Coronary artery (tissue), 2 donors: ENCODE results near the gene AMN1.
"Not testable (repeated sequence)": the region's sequence is repeated elsewhere in the genome, so short reads cannot be mapped to it uniquely, and the experiment has no call there.

Source experiments
- DNase-seq: peaks from one replicate; pipeline ENCODE4 v3.0.0-alpha.2; 2017; ENCODE audit warnings: low spot score
- H3K27ac ChIP-seq, 2 donors: fragments of 200-600 bp; sonication (generic); one replicate each; pipeline ENCODE4 v1.5.1; 2016 to 2019
- H3K4me3 ChIP-seq: fragments of 200-600 bp; sonication (generic); 2 replicates; pipeline ENCODE4 v1.5.1; 2016; ENCODE audit warnings: mild to moderate bottlenecking, moderate library complexity
- TF ChIP-seq, protein P1 (sequence below): fragments of 200-600 bp; sonication (generic); IDR thresholded peaks from one replicate; pipeline ENCODE4 v1.5.1; 2019; ENCODE audit warnings: antibody characterized with exemption

AMN1 gene

DNA sequence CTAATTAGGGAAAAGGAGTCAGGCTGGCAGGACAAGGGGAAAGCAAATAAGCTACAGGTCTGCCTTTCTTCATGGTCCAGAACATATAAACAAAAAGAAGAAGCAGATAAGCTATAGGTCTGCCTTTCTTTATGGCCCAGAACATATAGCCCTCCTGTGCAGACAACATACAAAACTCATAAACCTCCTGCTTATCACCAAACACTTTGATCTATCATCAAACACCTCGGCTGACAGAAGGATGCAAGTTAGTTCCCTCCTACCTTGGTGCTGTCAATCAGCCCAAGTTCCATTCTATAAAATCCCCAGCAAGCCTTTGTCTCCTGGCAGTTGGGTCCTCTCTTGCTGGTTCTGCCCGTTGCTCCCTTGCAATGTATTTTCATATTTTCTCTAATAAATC lies 23.2 kb downstream of the AMN1 start:
- TF ChIP-seq, protein P1, sequence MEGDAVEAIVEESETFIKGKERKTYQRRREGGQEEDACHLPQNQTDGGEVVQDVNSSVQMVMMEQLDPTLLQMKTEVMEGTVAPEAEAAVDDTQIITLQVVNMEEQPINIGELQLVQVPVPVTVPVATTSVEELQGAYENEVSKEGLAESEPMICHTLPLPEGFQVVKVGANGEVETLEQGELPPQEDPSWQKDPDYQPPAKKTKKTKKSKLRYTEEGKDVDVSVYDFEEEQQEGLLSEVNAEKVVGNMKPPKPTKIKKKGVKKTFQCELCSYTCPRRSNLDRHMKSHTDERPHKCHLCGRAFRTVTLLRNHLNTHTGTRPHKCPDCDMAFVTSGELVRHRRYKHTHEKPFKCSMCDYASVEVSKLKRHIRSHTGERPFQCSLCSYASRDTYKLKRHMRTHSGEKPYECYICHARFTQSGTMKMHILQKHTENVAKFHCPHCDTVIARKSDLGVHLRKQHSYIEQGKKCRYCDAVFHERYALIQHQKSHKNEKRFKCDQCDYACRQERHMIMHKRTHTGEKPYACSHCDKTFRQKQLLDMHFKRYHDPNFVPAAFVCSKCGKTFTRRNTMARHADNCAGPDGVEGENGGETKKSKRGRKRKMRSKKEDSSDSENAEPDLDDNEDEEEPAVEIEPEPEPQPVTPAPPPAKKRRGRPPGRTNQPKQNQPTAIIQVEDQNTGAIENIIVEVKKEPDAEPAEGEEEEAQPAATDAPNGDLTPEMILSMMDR = no peak
- H3K4me3 ChIP-seq = no peak overlapping the region
- no peak overlapping the region for H3K27ac ChIP-seq
- DNase-seq = no peak

DNA sequence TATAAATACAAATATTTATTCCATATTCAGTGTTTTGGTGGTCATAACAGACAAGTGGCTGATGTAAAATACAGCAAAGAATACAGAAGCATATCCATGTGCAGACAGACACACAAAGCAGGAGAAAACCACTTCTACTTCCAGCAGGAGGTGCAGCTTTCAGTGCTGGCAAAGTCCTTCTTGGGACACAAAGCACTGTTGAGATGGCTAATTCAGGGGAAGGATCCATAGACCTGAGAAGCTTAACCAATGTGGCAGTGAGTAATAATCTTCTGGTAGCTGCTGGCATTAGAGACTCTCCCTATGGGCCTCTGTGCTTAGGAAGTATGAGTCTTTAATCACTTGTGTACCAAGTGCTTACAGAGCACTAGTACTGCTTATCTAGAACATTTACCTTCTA lies 26.8 kb downstream of the AMN1 start:
- DNase-seq = no peak
- Histone ChIP-seq H3K4me3 (no peak overlapping the region), H3K27ac (no peak overlapping the region)
- TF ChIP-seq, protein P1 = no peak

DNA sequence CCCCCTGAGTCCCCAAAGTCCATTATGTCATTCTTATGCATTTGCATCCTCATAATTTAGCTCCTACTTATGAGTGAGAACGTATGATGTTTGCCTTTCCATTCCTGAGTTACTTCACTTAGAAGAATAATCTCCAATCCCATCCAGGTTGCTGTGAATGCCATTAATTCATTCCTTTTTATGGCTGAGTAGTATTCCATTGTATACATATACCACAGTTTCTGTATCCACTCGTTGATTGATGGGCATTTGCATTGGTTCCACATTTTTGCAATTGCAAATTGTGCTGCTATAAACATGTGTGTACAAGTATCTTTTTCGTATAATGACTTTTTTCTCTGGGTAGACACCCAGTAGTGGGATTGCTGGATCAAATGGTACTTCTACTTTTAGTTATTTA lies 38.9 kb downstream of the AMN1 start:
- not testable (repeated sequence) for DNase-seq, H3K4me3 ChIP-seq, H3K27ac ChIP-seq

DNA sequence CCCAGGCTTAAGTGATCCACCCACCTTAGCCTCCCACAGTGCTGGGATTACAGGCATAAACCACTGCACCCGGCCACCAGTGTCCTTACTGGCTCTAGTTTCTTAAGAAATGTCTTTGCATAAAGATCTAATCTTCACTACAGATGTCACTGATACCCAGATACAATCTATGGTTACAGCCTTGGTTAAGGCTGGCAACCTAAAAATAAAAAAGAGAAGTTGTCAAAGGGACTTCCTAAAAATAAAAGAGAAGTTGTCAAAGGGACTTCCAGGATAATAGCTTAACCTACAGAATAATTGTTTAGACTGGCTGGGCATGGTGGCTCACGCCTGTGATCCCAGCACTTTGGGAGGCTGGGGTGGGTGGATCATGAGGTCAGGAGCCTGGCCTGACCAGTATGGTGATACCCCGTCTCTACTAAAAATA lies 41.7 kb downstream of the AMN1 start:
- Histone ChIP-seq H3K27ac (no peak overlapping the region), H3K4me3 (no peak overlapping the region)
- TF ChIP-seq, protein P1 = no peak
- DNase-seq = no peak

DNA sequence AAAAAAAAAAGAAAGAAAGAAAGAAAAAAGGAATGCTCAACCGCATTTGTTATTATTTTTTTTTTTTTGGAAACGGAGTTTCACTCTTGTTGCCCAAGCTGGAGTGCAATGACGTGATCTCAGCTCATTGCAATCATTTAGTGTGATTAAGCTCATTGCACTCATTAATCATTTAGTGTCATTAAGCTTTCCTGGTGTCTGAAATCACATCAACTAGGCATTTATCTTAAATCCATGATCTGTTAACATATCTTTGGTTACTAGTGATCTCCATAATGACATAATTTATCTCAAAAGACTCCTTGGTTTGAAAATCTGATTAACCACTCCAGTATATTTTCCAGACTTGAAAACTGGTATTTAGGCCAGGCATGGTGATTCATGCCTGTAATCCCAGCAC lies 43.0 kb downstream of the AMN1 start:
- H3K27ac ChIP-seq = no peak overlapping the region
- no peak overlapping the region for H3K4me3 ChIP-seq
- TF ChIP-seq, protein P1 = no peak
- DNase-seq = no peak

DNA sequence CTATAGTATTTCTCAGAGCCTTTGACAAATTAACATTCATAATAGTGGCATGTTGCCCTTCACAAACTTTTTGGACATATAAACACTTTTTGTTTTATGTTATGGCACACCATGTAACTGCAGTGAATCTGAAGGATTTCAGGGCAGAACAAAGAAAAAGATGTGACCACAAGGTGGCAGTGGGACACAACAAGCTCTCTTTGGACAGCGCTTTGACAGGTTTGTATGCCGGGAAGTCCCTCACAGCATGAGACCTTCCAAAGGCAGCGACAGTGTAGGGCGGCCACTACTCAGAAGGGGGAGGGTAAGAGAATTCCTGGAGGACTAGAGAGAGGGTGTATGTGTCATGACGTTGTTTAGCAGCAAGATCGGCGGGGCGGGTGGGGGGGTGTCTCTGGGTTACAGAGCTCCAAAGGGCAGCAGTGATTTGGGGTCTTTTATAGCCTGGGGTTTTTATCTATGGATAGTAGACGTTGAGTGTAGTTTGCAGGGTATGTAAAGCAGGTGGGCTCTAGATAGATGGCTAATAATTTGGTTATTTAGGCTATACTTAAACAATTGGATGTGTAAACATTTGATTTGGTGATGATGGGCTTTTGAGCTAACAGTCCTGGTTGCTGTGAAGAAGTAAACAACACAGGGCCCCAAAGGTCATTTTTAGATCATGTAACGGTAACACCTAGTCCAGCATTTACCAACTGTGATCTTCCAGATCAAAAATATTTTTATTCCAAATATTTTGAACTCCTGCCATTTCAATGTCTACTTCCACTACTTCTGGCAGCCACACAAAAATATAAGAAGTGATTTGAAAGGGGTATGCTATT lies 46.5 kb downstream of the AMN1 start:
- DNase-seq = no peak
- Histone ChIP-seq H3K4me3 (no peak overlapping the region), H3K27ac (peak overlapping the region in 1 of 2 donors; percentile 14)
- TF ChIP-seq, protein P1 = peak; percentile 52

DNA sequence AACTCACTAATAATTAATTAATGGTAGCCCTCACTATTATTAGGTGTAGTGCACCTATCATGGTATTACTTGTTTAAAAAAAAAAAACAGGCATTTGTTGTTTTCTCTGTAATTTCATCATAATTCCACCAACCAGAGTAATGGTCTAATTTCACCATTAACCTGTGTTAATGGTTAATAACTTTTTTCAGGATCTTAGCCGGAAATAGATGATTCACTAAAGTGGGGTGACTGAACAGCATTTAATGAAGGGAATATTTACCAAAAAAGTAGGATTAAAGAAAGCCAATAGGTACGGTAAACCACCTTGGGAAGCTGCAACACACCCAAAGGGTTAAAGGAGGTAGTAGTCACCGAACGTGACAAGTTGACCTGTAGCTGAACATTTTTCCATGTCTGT lies 56.3 kb downstream of the AMN1 start:
- Histone ChIP-seq H3K27ac (no peak overlapping the region), H3K4me3 (no peak overlapping the region)
- TF ChIP-seq, protein P1 = no peak
- DNase-seq = no peak

DNA sequence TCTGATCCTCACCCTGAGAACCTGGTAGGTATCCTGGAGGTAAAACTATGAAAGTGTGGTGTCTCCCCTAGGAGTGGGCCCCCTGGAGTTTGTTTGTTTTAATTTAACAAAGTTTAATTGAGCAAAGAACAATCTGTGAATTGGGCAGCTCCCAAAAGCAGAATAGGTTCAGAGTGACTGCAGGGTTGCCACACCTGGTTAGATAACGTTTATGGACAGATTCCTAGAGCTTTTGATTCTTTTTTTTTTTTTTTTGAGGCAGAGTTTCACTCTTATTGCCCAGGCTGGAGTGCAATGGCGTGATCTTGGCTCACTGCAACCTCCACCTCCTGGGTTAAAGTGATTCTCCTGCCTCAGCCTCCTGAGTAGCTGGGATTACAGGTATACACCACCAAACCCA lies 59.2 kb downstream of the AMN1 start:
- DNase-seq = not testable (repeated sequence)

More for the DNA sequence above, 59.2 kb downstream of the AMN1 start:
- not testable (repeated sequence) for H3K4me3 ChIP-seq, H3K27ac ChIP-seq
